NCI-H2081 (cell line): ENCODE data around the gene ITGB5.
A peak's percentile ranks its signal among the peaks of the same experiment; 100 is the strongest.
"Not testable (repeated sequence)": the region's sequence is repeated elsewhere in the genome, so short reads cannot be mapped to it uniquely, and the experiment has no call there.

Source experiments
- DNase-seq, 2 experiments: peaks; one replicate each; lab custom pipeline; 2025; lab: John Stamatoyannopoulos, UW

The ITGB5 gene

GRCh38 chr3:124814620-124815421 is 72.3 kb downstream of the ITGB5 start:
- DNase-seq: no peak

DNA sequence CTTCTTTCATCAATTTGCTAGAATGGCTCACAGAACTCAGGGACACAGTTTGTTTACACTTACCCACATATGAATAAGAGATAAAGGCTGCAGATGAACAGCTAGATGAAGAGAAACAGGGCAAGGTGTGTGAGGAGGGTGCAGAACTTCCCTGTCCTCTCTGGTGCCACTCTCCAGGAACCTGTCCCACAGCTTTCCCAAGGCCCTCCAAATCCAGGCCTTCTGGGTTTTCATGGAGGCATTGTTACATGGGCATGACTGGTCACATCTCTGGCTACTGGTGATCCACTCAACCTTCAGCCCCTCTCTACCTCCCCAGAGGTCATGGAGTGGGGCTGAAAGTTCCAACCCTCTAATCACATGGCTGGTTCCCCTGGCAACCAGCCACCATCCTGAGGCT is 73.6 kb downstream of the ITGB5 start:
- no peak for DNase-seq

- no peak for DNase-seq
Measured at GRCh38 chr3:124812291-124813265, 74.6 kb downstream of the ITGB5 start.

- DNase-seq: no peak
Measured at GRCh38 chr3:124811436-124811835, 75.7 kb downstream of the ITGB5 start.

DNA sequence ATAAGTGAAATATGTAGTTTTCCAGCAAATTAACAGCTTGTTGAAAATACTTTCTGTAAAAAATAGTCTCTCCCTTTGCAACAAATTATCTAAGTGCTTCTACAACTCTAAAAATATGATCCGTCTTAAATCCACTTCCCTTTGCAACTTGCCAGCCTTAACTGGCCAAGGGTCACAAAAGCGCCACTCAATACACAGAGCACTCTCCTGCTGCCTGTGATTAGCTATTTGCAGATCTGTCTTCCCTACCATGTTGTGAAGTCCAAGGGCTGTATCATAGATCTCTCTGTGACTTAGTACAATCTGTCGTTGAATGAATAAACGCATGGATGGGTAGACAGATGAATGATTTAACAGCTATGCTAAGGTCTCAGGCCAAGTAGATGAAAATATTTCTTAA is 76.2 kb downstream of the ITGB5 start:
- DNase-seq: no peak

- no peak for DNase-seq
Measured at GRCh38 chr3:124809039-124809438, 78.1 kb downstream of the ITGB5 start.

DNA sequence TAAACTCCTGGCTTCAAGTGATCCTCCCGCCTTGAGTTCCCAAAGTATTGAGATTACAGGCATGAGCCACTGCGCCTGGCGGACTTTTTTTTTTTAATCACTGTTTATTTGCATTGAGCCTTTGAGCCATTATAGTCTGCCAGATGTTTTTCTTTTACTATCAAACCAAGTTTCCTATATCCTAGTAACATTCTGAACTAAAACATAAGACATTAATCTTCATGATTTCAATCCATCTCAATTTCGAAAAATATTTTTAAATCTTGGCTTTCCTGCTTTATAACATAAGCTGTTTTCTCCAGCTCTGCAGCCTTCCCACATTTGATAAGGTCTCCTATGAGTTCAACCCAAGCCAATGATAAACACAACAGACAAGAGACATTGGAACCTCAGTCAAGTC is 81.5 kb downstream of the ITGB5 start:
- DNase-seq: no peak

DNA sequence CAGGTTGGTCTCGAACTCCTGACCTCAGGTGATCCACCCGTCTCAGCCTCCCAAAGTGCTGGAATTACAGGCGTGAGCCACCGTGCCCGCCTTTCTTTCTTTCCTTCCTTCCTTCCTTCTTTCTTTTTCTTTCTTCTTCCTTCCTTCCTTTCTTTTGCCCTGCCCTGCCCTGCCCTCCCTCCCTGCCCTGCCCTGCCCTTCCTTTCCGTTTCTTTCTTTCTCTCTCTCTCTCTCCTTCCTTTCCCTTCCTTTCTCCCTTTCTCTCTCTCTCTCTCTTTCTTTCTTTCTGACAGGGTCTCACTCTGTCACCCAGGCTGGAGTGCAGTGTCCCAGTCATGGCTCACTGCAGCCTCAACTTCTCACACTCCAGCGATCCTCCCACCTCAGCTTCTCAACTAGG is 82.3 kb downstream of the ITGB5 start:
- DNase-seq: no peak

DNA sequence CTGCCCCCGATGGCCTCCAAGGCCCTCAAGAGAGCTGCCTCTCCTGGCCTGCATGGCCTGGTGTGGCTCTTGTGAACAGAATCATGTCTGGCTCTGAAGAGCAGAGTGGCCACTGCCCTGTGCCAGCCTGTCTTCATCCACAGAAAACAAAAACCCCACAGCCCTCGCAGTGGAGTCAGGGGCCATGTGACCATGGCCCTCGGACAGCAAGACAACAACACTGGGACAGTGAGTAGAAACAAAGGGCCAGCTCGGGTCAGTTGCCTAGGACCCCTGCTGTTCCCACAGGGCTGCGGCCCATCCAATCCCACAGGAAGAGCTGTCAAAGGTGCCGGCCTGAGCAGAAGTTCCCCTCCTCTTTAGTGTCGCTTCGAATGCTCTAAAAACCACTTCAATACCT is 84.5 kb downstream of the ITGB5 start:
- DNase-seq: no peak

DNA sequence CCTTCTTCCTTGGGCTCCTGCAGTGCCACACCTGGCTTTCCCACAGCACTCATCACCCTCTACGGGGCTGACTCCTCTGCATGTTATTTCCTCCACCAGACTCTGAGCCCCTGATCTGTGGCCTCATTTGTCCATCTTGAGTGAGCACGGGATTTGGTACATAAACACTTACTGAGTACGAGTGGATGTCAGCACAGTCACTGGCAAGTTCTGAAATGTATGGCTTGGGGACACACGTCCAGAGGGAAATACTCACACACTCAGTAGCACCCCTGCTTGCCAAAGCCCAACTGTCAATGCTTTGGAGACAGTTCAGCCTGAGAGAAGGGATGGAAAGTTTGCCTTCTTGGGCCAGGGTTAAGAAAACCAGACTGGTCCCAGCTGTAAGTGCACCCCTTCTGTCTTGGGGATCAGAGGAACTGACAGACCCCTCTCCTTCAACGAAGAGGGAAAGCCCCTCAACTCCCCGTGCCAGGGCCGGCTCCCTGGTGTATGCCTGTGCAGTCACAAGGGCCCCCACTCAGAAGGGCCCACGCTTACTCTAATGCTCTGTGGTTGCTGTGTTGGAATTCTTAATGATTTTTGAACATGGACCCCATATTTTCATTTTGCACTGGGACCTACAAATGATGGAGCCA is 85.0 kb downstream of the ITGB5 start:
- DNase-seq: no peak

GRCh38 chr3:124800511-124801258 is 86.5 kb downstream of the ITGB5 start:
- peak; percentile 42 to 83 for DNase-seq

DNA sequence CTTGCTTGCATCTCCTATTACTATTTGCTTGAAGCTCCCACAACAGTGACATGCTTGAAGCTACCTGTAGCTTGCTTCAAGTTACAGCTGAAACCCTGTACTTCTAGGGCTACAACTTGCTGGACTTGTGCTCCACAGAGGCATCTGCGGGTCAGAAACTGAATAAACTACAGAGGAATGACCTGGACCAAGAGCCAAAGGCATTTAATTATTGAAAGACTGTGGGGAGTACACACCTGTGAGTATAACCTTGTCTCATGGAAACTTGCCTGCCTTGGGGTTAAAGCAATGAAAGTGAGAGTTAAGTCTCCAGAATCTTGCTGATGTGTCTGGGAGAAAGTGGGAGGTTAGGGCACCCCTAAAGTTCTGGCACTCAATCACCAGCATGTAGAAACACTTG is 87.1 kb downstream of the ITGB5 start:
- no peak for DNase-seq

- DNase-seq: no peak
Measured at GRCh38 chr3:124799676-124800075, 87.5 kb downstream of the ITGB5 start.

GRCh38 chr3:124797426-124797945 is 89.7 kb downstream of the ITGB5 start:
- no peak for DNase-seq

DNA sequence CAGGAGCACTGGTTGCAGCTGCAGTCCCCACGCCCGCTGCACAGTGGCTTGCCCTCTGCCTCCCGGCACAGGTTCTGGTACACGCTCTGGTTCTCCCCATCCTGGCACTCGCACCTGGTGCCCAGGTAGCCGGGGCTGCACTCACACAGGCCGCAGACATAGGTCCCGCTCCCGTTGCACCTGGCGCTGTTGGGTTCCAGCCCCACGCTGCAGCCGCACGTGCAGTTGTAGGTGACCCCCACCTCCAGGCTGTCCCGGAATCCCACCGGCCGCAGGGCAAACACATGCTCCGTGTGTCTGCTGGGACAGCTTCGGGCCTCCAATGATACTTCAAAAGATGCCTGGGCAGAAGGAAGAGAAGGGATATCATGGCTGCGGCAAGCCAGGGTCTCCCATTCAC is 90.7 kb downstream of the ITGB5 start:
- no peak for DNase-seq

GRCh38 chr3:124793054-124793739 is 94.0 kb downstream of the ITGB5 start:
- DNase-seq: no peak

GRCh38 chr3:124792341-124793040 is 94.7 kb downstream of the ITGB5 start:
- no peak for DNase-seq

- no peak for DNase-seq
Measured at GRCh38 chr3:124791639-124792151, 95.5 kb downstream of the ITGB5 start.

GRCh38 chr3:124791142-124791541 is 96.0 kb downstream of the ITGB5 start:
- DNase-seq: no peak

DNA sequence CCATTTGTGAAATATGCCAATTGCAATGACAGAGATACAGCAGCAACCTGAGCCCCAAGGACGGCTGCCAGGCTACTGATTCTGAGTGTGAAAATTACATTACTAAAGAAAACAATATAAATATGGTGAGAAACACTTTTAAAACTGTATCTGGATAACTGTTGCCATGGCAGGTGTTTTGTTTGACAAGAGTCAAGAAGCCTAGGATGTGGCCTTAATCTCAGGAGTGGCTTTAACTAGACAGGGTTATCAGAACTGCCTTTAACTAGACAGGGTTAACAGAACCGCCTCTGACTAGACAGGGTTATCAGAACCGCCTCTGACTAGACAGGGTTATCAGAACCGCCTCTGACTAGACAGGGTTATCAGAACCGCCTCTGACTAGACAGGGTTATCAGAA is 98.1 kb downstream of the ITGB5 start:
- DNase-seq: not testable (repeated sequence)
